ENCODE measurements around the gene ZNF230. TPM values are rescaled to one million over a fixed set of nuclear protein-coding genes. Genes with fewer than 3 reads are reported as not detected.

ZNF230 gene
- total and polyA plus RNA-seq, 8 donors: 4.0 to 10.7 (median 9.1) TPM

DNA sequence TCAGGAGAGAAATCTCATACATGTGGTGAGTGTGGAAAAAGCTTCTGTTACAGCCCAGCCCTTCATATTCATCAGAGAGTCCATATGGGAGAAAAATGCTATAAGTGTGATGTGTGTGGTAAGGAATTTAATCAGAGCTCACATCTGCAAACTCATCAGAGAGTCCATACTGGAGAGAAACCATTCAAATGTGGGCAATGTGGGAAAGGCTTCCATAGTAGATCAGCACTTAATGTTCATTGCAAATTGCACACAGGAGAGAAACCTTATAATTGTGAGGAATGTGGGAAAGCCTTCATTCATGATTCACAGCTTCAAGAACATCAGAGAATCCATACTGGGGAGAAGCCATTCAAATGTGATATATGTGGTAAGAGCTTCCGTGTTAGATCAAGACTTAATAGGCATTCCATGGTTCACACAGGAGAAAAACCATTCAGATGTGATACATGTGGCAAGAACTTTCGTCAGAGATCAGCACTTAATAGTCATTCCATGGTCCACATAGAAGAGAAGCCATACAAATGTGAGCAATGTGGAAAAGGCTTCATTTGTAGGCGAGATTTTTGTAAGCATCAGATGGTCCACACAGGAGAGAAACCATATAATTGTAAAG lies 36.6 kb upstream of the ZNF230 start:
- TF ChIP-seq CTCF (IDR thresholded peaks at IDR 0.05): no peak
- H3K36me3 ChIP-seq: peaks cover 0 to 85% of the 10 kb centered on the region in 2 donors
- H3K4me3 ChIP-seq: no peak overlapping the region
- peaks cover 14 to 99% of the 10 kb centered on the region in 2 donors for H3K9me3 ChIP-seq
- no peak overlapping the region for H3K27ac ChIP-seq
- H3K4me1 ChIP-seq: no peaks in the 10 kb centered on the region
- intact Hi-C loops (cut with DNase I): no loop called here
- ATAC-seq (no peak), DNase-seq (no peak)
- no peaks in the 10 kb centered on the region for H3K27me3 ChIP-seq

- Histone ChIP-seq H3K27ac (no peak overlapping the region), H3K4me3 (no peak overlapping the region), H3K4me1 (no peaks in the 10 kb centered on the region), H3K27me3 (no peaks in the 10 kb centered on the region), H3K9me3 (peaks cover 6 to 98% of the 10 kb centered on the region in 2 donors), H3K36me3 (no peaks in the 10 kb centered on the region)
- intact Hi-C loops (cut with DNase I): no loop called here
- DNase-seq (no peak), ATAC-seq (no peak)
- TF ChIP-seq CTCF (IDR thresholded peaks at IDR 0.05): no peak
Measured at GRCh38 chr19:43976732-43977131, 26.0 kb upstream of the ZNF230 start.

DNA sequence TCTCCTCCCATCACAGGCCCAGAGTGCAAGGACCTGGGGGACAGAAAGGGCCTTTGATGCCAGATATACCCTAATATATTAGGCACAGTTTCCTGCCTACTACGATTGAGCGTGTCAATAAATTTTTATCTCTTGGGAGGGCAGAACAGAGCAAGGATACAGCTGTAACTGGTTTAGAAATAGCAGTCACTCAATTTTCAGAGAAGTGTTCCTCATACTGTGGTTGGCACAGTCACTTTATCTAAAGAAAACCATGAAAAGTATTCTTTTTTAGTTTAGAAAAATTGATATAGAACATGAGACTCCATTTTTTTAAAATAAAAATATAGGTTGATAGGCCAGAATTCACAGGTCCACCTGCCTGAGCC lies 19.2 kb upstream of the ZNF230 start:
- Histone ChIP-seq H3K36me3 (peaks cover 0 to 7% of the 10 kb centered on the region in 2 donors), H3K4me1 (peaks cover 0 to 15% of the 10 kb centered on the region in 2 donors), H3K27me3 (no peaks in the 10 kb centered on the region), H3K27ac (no peak overlapping the region), H3K9me3 (peaks cover 0 to 49% of the 10 kb centered on the region in 2 donors), H3K4me3 (peak overlapping the region; percentile 71 to 77)
- intact Hi-C loops (cut with DNase I): no loop called here
- ATAC-seq (no peak), DNase-seq (no peak)
- TF ChIP-seq CTCF (IDR thresholded peaks at IDR 0.05): no peak

DNA sequence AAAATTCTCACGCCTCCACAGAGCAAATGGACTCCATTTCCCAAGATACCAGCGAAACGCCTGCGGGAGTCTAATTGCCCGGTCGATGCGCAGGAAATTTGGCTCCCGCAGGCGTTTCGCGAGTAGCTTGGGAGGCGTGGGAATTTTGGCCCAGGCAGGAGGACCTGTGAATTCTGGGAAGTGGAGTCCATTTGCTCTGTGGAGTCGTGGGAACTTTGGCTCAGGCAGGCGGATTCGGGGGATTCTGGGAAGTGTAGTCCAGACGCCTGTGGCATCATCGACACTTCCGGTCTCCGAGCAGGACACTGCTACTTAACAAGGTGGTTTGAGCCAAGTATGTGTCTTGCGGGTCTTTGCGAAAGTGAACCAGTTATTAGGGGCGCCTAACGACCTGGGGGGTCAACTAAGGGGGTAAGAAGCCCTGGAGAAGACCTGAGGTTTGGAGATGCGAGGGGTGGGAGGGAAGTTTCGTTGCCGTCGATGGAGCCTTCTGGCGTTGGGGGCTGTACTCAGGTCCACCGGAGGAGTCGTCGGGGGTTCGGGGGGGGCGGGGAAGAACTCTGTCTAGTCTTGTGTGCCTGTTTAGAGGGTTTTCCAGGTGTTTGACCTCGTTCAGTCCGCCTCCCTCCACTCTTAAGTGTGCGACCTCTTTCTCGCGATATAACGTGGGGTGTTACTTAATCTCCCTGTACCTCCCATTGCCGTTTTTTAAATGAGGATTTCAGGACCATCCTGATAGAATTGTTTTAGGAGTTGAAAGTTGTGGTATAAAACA lies 18.7 kb upstream of the ZNF230 start, which contains the start of gene ZNF155:
TSS of gene ZNF155 (plus strand) at position 277 of the 775 bp plus-strand sequence. CDS start 4,356 bp downstream, outside the sequence.
- Histone ChIP-seq H3K4me1 (peaks cover 0 to 15% of the 10 kb centered on the region in 2 donors), H3K27me3 (no peaks in the 10 kb centered on the region), H3K4me3 (peak within 1 kb of the TSS; percentile 71 to 77), H3K27ac (peak within 1 kb of the TSS; percentile 50 to 53), H3K36me3 (peaks cover 0 to 13% of the 10 kb centered on the region in 2 donors), H3K9me3 (peaks cover 0 to 43% of the 10 kb centered on the region in 2 donors)
- TF ChIP-seq CTCF (IDR thresholded peaks at IDR 0.05): no peak
- ATAC-seq (peak; percentile 100), DNase-seq (peak; percentile 90 to 96 (median 92))
- intact Hi-C loops (cut with DNase I): no loop called here

GRCh38 chr19:43984687-43985000 lies 18.1 kb upstream of the ZNF230 start:
- peaks cover 0 to 15% of the 10 kb centered on the region in 2 donors for H3K4me1 ChIP-seq
- peak overlapping the region; percentile 50 to 53 for H3K27ac ChIP-seq
- no peaks in the 10 kb centered on the region for H3K27me3 ChIP-seq
- ATAC-seq (peak; percentile 65), DNase-seq (peak in 2 of 4 donors; percentile 38 to 64)
- peaks cover 0 to 38% of the 10 kb centered on the region in 2 donors for H3K9me3 ChIP-seq
- no peak for TF ChIP-seq CTCF (IDR thresholded peaks at IDR 0.05)
- H3K4me3 ChIP-seq: peak overlapping the region; percentile 71 to 77
- H3K36me3 ChIP-seq: peaks cover 0 to 18% of the 10 kb centered on the region in 2 donors
- intact Hi-C loops (cut with DNase I): no loop called here

Measured in left lung (tissue), 10 donors.